GM21576 (cell line): ENCODE measurements around the gene KIF11.
"Not testable (repeated sequence)": the region's sequence is repeated elsewhere in the genome, so short reads cannot be mapped to it uniquely, and the experiment has no call there.

Experiments
- ATAC-seq: cut with Tn5 transposase; IDR thresholded peaks from one replicate; pipeline ENCODE4 v1.9.1; 2021; ENCODE audit warnings: mild to moderate bottlenecking, moderate library complexity; ENCODE audit not compliant: unreplicated experiment

The KIF11 gene

DNA sequence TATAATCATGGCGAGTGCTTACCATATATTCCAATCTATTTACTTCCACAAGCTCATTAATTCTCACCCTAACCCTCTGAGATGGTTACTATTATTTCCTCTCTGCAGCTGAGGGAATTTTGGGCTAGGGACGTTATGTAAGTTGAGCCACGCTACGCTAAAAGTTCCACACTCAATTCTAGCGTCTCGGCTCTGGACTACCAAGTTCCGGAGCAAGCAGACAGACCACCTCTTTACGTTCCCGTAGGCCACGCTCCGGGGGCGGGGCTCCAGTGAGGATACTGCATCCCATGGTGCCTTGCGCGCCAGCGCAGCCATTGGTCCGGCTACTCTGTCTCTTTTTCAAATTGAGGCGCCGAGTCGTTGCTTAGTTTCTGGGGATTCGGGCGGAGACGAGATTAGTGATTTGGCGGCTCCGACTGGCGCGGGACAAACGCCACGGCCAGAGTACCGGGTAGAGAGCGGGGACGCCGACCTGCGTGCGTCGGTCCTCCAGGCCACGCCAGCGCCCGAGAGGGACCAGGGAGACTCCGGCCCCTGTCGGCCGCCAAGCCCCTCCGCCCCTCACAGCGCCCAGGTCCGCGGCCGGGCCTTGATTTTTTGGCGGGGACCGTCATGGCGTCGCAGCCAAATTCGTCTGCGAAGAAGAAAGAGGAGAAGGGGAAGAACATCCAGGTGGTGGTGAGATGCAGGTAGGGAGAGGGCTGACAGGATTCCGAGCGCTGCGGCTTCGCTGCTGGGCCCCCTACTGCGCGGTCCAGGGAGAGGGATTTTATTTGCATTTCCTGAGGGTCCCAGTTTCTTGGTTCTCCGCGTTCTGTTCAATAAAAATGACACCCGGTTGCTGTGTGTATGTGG lies at the start of gene KIF11:
TSS of gene KIF11 (plus strand) at position 370 of the 858 bp plus-strand sequence. CDS start at position 616, 246 bp downstream.
- peak; percentile 66 for ATAC-seq

DNA sequence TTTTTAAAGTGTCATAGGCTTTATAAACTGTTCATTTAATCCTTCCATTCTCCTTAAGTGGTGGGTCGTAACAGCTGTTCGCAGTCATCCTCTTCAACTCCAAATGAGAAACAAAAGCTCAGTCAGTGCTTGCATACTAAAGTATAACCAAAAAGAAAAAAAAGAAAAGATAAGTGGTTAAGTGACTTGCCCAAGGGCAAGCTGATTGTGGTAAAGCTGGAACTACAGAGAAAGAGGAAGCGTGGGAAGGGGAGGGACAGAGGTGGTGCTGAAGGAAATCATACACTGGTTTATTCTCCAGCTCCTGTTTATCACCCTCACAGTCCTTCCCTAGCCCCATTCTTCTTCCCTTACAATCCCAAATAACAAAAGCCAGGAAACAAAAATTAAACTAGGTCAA lies 48.6 kb upstream of the KIF11 start:
- ATAC-seq: no peak

DNA sequence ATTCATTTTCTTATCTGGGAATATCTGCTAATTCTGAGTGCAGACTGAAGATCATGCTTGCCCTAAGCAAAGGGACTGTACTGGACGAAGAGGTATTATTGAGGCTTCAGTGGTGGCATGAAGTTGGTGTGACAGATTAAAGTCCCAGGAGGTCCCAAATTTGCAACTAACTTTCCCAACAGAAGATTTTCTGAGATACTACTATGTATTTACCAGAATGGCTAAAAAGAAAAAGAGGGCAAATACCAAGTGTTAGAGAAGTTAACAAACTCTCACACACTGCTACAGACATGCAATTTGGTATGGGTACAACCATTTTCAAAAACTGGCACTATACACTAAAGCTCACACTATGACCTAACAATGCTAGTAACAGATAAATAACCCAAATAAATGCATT lies 47.4 kb upstream of the KIF11 start:
- ATAC-seq: no peak

DNA sequence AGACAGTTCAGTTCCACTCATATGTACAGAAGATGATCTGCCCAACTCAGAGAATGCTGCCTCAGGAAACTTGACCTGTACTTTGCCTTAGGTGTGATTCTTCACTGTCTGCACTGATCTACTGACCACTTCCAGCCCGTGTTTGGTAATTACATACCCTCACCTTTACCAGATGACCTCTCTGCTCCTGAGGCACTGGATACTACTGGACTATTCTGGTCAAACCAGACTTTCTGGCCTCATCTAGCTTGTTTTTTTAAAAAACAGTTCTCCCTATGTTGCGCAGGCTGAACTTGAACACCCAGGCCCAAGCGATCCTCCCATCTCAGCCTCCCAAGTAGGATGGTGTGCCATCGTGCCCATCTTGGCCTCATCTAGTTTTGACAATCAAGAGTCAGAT lies 45.3 kb upstream of the KIF11 start:
- ATAC-seq: no peak

DNA sequence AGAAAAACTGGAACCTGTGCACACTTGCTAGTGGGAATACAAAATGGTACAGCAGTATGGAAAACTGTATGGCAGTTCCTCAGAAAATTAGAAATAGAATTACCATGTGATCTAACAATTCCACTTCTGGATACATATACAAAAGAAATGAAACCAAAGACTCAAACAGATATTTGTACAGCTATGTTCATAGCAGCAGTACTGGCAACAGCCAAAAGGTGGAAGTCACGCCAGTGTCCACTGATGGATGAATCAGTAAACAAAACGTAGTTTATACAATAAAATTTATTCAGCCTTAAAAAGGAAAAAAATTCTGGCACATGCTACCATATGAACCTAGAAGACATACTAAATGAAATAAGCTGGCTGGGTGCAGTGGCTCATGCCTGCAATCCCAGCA lies 42.0 kb upstream of the KIF11 start:
- no peak for ATAC-seq

DNA sequence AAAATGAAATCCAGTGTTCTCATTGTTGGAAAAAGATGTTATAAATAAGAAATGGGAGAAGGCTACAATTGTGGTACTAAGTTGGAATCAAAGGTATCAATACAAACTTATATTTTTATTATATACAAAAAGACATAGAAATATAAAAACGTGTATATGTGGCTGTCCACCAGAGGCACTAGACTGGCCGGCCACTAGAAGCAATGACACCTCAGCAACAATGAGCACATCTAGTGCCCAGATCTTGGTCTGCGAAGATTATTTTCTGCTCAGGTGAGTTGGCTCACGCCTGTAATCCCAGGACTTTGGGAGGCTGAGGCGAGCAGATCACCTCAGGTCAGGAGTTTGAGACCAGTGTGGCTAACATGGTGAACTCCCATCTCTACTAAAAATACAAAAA lies 40.6 kb upstream of the KIF11 start:
- no peak for ATAC-seq

DNA sequence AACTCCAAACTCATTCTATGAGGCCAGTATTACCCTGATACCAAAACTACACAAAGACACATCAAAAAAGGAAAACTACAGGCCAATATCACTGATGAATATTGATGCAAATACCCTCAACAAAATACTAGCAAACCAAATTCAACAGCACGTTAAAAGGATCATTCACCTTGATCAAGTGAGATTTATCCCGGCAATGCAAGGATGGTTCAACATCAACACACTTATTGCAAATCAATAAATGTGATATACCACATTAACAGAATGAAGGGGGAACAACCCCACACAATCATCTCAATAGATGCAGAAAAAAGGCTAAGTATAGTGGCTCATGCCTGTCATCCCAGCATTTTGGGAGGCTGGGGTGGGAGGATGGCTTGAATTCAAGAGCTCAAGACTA lies 39.0 kb upstream of the KIF11 start:
- no peak for ATAC-seq

DNA sequence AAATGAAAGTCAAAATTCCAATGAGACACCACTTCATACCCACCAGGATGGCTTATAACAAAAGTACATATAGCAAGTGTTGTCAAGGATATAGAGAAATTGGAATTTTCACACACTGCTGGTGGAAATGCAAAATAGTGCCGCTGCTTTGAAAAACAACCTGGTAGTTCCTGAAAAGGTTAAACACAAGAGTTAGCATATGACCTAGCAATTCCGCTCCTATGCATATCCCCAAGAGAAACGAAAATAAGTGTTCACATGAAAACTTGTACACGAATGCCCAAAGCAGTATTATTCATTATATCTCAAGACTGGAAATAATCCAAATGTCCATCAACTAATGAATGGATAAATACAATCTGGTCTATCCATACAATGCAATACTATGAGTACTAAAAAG lies 33.9 kb upstream of the KIF11 start:
- ATAC-seq: no peak

DNA sequence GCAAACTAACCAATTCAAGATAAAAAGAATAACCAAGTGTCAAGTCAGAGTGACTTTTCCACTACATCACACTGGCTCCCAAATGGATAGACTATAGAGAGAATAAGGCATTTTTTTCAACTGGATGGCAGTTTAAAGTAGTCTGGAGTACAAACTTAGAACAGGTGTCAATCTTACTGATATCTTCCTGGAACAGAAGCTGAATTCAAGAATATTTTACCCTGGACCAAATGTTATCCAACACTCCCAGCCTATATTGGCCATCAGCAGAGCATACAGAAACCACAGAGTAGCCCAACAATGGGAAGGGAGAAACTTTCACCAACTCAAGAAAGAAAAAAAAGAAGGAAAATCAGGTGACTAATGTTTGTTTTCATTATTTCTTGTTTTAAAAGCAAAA lies 30.5 kb upstream of the KIF11 start:
- no peak for ATAC-seq

DNA sequence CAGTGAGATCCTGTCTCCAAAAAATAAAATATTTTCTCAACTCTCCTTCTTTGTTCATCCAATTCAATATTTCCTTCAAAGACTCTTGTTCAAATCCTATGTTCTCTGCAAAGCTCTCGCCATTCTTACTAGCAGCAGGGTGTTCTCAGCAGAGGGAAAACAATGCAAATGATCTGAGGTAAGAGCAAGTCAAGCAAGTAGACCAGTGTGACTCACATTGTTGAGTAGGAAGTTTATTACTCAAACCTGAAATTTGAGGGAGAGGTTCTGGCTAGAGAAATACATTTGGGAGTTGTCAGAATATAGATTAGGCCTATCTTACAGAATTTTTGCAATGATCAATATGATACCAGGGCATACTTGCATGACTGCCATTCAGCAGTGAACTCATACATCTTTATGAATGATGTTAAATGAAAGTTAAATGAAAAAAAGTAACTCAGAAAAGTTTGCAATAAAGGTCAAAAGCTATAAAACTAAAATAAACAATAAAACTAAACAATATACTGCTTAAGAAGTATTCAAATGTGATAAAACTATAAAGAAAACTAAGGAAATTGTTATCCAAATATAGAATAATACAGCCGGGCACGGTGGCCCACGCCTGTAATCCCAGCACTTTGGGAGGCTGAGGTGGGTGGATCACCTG lies 24.9 kb upstream of the KIF11 start:
- no peak for ATAC-seq

DNA sequence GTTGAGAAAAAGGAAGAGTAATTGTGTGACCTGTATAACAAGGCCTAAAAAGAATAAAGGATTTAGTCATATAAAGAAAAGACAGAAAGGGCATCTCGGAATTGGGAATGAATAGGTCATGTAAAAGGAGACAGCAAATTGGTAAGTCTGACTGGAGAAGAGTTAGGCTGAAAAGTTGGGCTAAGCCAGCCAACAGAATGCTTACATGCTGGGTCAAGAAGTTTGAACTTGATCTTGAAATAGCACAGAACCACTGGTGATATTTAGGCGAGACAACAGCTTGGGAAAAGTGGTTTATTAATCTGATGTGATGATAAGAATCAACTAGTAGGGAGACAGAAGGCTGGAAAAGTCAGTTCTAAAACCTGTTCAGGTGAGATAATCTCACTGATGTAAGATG lies 23.9 kb upstream of the KIF11 start:
- ATAC-seq: no peak

DNA sequence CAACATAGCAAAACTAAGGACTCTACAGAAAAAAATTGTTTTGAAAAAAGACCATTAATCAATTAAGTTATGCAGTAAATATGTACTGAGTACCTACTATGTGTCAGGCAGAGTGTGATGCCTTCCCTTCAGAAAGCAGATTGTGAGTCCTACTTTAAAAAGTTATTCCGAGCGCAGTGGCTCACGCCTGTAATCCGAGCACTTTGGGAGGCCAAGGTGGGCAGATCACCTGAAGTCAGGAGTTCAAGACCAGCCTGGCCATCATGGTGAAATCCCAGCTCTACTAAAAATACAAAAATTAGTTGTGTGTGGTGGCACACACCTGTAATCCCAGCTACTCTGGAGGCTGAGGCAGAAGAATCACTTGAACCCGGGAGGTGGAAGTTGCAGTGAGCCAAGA lies 23.3 kb upstream of the KIF11 start:
- ATAC-seq: not testable (repeated sequence)

DNA sequence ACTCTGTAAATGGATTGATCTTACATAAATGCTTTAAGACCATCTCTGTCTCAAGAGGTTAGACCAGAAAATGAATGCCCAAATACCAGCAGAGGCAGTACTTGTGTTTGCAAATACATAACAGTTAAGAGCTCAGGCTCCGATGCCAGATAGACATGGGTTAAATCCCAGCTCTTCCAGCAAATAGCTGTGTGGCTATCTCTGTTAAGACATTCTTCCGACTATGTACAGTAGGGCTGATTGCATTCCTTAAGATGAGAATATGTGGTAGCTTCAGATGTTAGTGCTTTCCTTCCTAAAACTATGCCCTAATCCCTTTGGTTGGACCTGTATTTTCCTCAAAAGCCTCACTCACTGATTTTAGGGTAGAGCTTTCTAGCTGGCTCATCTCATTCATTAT lies 21.3 kb upstream of the KIF11 start:
- no peak for ATAC-seq

DNA sequence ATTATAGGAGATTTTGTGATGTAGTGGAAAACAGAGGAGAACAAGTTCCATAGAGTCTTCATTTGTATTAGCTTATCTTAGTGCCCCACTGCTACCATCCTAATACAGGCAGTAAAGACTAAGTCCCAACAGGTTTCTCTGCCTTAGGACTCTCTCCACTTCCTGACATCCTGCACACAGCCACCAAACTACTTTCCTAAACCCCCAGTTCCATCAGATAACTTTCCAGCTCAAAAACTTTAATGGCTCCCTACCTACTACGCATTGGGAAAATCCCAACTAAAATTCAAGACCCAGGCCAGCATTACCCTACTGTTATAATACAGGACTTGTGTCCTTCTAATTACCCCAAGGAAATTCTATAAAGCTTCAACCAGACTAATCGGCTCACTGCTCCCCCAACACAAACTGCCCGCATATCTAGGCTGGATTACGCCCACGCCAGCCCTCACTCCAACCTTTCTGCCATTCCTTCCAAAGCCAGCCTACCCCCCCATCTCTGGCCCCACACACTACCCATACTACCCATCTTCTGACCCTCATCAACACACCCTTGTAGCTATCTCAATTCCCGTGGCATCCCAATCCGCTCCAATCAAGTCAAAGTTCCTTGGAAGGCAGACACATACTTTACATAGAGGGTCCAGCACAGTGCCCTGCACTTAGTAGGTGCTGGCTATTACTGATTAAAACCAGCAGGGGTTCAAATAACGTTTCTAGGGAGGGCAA lies 20.4 kb upstream of the KIF11 start:
- no peak for ATAC-seq

DNA sequence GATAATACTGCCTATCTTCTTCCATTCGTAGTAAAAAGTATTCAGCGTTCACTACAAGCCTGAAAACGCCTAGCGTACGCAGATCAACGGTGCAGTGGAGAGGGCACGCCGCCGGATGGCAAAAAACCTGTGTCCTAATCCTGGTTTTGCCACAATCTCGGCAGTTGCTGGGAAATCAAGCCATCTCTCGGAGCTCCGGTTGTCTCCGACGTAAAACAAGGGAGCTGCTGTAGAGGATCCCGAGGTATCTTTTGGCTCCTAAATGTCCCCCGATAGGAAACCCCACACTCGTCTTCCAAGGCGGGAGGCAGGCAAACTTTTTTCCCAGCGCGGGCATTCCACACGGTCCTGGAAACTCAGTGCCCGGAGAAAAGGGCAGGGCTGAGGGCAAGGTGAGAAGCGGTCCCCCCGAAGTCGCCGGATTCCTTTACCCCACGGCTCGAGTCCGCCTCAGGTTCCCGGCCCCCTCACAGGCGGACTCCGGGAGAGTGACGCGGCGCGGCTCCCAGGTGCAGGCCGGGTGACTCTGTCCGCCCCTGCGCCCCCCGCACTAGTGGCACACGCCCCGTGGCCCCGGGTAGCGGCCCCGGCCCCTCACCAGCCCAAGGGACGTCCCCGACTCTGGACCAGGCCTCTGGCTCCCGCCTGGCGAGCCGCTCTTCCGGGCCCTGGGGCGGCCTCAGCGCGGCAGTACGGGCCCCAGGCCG lies 19.7 kb upstream of the KIF11 start:
- peak; percentile 26 for ATAC-seq

DNA sequence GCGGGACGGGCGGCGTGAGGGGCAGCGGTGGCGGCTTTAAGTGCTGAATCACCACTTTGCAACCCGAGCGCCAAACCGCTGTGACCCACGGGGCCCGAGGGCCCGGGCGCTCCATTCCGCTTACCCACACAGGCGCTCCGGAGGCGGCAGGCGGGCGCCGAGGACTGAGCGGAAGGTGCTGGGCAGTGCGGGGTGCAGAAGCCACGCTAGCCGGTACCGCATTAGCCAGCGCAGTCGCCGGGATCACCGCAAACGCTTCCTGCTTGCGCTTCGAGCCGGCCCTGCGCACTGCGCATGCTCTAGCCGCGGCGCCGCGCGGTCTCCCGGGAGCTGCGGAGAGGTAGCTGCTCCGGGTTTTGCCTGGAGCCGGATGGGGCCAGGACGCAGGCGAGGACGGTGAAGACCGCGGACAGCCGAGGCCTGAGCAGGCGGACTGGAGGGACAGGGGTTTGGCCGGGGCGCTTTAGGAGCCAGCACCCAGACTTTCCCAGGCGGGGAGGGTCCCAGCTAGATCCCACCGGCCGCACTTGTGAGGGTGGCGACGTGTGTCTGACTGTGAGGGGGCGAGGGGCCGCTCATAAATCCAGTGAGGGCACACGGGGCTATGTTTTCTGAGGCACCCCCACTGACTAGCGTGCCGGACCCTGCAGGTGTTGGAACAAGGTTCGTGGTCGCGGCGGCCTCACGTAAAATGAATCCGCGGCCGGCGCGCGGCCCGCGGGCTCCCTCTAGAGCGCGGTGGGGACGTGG lies 19.0 kb upstream of the KIF11 start, which contains the start of gene IDE:
TSS of gene IDE (minus strand) at position 296 of the 750 bp plus-strand sequence. CDS start at position 222, 74 bp downstream.
- peak; percentile 68 for ATAC-seq

DNA sequence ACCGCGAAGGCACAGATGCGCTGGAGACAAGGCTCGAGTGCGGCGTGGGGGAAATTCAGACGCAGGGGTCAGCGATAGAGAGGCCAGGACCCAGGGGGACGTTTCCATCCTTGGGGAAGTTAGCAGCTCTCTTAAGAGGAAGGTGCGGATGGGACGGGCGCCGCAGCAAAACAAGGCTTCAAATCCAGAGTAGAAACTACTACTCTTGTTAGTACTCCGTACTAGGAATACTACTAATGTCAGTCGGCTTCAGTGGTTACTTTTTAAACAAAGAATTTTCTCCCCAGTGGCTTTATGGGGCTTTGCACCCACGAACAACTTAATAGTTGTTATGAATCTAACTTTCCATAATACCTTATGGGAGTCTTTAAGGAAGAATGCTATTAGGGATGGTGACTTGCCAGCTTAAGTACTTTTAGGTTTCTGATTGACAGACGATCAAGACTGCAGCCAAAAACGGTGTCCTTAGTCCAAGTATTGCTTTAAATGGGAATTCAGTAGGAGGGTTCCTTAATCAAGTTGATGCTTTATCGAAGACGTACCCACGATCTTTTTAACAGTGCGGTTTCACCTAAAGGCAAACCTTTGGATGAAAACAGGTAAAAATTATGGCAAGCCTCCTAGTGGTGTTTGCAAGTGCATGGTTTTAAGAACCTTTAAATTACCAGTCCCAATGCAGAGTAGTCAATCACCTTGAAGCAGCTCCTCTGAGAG lies 18.2 kb upstream of the KIF11 start:
- ATAC-seq: peak; percentile 24

DNA sequence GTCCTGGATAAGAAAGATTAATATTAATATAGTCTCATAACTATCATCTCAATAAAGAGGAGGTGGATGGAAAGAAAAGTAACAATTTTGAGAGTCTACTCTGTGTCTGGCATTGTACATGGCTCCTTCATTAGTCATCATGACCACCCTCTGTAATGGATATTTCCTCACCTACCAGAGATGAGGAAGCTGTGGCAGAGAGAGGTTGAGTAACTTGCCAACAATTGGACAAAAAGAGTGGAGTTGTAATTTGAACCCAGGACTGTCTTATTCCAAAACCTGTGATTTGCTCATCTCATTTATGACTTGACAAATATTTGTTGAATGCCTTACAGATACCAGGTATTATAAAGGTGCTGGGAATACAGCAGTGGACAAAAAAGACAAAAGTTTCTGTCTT lies 17.0 kb upstream of the KIF11 start:
- no peak for ATAC-seq

DNA sequence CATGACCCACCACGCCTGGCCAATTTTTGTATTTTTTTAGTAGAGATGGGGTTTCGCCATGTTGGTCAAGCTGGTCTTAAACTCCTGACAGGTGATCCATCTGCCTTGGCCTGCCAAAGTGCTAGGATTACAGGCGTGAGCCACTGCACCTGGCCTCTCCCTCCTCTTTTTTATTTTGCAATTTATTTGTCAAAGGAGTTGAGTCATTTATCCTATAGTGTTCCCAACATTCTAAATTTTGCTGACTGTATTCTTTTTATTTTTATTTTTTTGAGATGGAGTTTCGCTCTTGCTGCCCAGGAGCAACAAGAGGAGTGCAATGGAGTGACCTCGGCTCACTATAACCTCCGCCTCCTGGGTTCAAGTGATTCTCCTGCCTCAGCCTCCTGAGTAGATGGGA lies 10.6 kb upstream of the KIF11 start:
- ATAC-seq: not testable (repeated sequence)
